Suprapubic skin (tissue), 3 donors: Measurements from ENCODE around the gene DDAH1.

Experiments used
- EP300 ChIP-seq: sonication (generic); formaldehyde crosslinking; IDR thresholded peaks from one replicate; pipeline ENCODE4 v1.6.1; 2017; ENCODE audit warnings: antibody characterized with exemption
- TF ChIP-seq, protein P1 (sequence below), 2 donors: fragments of 200-600 bp in 1 of 2; fragments of 450-650 bp in 1 of 2; sonication (generic) in 1 of 2; IDR thresholded peaks; one replicate each; pipeline ENCODE4 v1.5.1; 2016 to 2019; ENCODE audit warnings: antibody characterized with exemption in 2 of 2, mild to moderate bottlenecking in 1 of 2, moderate library complexity in 1 of 2

DNA sequence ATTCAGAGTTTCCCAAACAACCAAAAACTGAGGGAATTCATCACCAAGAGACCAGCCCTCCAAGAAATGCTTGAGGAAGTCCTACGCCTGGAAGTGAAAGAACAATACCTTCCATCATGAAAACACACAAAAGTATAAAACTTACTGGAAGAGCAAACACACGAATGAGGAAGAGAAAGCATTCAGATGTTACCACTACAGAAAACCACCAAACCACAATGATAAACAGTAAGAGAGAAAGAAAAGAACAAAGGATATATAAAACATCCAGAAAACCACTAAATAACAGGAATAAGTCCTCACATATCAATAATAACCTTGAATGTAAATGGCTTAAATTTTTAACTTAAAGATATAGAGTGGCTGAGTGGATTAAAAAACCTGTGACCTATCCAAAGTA, 130.0 kb downstream of the DDAH1 start:
- TF ChIP-seq, protein P1, sequence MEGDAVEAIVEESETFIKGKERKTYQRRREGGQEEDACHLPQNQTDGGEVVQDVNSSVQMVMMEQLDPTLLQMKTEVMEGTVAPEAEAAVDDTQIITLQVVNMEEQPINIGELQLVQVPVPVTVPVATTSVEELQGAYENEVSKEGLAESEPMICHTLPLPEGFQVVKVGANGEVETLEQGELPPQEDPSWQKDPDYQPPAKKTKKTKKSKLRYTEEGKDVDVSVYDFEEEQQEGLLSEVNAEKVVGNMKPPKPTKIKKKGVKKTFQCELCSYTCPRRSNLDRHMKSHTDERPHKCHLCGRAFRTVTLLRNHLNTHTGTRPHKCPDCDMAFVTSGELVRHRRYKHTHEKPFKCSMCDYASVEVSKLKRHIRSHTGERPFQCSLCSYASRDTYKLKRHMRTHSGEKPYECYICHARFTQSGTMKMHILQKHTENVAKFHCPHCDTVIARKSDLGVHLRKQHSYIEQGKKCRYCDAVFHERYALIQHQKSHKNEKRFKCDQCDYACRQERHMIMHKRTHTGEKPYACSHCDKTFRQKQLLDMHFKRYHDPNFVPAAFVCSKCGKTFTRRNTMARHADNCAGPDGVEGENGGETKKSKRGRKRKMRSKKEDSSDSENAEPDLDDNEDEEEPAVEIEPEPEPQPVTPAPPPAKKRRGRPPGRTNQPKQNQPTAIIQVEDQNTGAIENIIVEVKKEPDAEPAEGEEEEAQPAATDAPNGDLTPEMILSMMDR (IDR thresholded peaks at IDR 0.05) = no peak
- TF ChIP-seq EP300 = no peak
